Fibroblast of skin of left biceps (primary cell): ENCODE data around the gene TMEM8B.
"Not testable (repeated sequence)": the region's sequence is repeated elsewhere in the genome, so short reads cannot be mapped to it uniquely, and the experiment has no call there.

Source experiments
- DNase-seq, 2 experiments: peaks; one replicate each; pipeline ENCODE4 v3.0.0-alpha.2; 2013; ENCODE audit warnings: low read depth in 2 of 2

Gene TMEM8B

DNA sequence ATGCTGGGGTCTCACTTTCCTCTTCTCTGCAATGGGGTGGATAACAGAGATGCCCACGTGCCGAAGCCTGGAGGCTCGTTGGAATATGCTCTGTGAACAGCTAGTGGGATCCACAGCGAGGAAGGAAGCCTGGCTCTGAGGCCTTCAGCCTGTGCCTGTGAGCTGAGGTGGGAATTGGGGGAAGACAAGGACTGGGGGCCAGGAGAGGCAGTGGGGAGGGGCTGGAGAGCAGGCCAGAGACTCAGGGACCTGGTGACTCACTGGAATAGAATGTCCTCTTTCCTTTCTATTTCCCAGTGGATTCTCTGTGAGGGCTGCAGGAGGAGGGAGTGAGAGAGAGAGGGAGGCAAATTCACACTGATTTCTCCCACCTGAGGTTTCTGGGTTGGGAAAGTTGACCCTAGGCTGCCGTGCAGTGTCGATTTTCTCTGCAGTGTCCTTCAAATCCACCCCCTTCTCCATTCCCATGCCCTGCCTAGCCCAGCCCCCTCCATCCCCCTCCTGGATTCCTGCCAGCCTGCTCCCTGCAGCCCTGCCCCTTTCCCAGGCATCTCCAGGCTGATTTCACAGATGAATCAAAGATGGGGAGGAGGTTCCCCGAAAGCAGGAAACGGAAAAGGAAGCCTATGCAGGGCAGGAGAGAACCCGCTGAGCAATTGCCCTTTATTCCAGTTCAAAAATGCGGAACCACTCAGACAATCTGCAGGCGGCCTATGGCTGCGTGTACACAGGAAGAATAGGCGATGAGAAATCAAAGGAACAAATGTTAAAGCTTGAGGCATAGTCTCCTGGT, 78.9 kb downstream of the TMEM8B start:
- DNase-seq: peak; percentile 89 to 91

DNA sequence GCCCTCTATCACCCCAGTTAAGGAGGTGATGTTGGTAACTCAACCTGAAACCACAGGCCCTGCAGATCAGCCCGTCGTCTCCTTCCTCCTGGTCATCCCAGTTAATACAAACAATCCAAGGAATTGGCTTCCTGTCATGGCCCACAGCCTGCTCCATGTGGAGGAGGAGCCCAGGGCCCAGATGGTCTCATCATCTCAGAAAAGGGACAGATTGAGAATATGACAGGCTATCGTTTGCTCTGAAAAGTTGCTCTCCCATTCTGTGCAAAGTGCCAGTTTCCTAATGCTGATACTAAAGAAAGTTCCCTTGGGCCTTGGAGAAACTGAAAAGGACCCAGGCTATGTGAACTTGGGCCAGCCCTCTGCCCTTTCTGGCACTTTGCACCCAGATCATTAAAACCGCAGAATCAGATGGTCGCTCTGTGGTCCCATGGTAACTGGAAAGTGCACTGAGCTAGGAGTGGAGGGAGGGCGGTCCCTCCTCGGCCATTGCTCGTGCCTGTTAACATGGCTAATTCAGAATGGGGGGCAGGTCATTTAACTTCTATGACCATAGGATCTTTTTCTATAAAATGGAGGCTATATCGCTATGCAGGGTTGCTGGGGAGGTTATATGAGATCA, 79.6 kb downstream of the TMEM8B start:
- DNase-seq: no peak

DNA sequence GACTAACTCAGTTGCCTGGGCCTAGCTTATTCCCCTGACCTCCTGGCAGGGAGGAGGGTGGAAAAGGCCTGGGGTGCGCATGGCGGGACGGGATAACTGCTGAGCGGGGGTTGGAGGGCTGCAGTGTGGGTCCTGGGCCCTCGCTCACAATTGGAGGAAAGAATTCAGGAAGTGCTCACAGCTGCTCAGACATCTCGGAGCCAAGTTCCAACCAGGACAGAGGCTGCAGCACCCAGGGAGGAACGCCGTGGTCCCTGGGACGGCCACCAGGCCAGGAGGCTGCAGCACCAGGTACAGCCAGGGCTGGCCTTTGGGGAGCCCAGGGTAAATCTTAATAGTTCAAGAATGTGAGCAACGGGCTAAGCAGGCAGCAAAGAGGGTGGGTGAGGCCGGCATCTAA, 80.2 kb downstream of the TMEM8B start, which contains the start of gene SPAAR:
Gene SPAAR, plus strand, starts transcription at position 217 of the 400 bp plus-strand sequence. CDS start 974 bp downstream, outside the sequence.
- no peak for DNase-seq

DNA sequence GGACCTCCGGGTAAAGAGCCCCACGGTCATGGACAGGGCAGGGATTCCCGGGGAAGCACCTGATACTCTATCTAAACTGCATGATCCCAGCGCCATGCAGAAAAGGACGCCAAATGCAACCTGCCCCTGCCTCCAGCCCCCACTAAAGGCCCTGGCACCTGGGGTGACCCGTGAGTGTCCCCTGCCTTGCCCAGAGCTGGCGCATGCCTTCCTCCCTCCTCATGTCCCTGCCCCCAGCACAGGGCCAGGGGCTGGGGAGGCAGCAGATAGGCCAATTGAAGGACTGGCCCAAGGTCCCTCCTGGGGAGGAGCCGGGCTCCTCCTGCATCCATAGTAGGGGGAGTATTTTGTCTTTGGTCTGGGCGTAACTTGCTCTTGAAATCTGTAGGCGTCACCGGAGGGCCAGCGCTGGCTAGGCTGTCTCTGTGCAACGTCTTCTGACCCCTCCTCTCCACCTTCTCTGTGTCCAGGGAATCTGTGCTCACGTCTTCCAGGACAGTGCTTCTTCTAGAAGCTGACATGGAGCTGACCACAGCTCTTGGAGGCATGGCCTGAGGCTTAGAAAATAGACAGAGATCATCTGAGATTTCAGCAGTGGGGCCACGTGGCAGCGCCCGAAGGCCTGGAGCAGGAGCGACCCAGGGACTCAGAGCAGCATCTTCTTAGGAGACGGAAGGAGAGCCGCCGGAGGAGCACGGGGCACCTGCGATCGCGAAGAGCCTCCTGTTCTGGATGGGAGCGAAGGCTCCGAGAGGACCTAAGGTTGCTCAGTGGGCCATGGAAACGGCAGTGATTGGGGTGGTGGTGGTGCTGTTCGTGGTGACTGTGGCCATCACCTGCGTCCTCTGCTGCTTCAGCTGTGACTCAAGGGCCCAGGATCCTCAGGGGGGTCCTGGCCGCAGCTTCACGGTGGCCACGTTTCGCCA, 80.9 kb downstream of the TMEM8B start:
- DNase-seq: no peak

DNA sequence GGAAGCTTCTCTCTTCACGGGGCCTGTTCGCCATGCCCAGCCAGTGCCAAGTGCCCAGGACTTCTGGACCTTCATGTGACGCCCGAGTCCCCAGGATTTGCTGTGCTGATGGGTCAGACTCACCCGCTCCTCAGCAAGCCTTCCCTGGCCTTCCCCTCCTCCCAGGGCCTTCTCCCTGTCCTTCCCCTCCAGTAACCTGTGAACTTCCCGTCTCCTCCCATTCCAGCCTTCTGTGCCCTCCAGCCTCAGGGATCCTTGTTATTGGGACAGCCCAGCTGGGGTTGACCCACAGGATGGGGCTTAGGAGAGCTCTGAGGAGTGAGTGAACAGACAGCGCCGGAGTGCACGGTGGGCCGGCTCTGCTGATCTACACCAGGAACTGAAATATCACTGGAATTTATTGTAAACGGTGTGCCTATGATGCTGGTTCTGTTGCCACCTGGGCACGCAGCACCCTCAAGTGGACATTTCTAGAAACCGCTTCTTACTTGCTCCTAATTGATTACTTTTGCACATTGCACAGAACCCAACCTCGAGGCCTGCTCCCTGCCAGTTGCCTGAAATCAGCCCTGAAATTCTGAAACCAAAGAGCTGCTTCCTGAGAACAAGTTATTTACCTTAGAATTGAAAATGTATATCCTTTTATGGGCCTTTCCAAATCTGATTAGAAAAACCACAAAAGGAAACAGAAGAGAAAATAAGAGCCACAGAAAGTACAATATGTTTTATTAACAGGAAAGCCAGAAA, 81.8 kb downstream of the TMEM8B start:
- no peak for DNase-seq

DNA sequence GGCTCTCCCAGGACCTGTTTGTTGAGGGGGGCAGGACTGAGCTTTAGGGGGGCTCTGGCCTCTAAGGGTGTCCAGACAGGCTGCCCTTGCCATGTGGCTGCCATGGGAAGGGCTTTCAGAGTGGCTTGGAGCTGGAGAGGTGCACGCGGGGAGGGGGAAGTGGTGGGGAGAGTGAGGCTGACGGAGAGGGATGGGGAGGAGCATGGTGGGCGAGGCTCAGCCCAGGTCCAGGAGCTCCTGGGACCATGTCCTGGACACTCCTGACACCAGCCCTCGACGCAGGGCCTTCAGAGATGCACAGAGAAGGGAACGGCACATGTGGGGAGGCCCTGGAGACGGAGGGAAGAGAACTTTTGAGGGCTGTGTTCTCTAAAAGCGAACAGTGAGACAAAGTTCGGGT, 82.7 kb downstream of the TMEM8B start:
- no peak for DNase-seq

DNA sequence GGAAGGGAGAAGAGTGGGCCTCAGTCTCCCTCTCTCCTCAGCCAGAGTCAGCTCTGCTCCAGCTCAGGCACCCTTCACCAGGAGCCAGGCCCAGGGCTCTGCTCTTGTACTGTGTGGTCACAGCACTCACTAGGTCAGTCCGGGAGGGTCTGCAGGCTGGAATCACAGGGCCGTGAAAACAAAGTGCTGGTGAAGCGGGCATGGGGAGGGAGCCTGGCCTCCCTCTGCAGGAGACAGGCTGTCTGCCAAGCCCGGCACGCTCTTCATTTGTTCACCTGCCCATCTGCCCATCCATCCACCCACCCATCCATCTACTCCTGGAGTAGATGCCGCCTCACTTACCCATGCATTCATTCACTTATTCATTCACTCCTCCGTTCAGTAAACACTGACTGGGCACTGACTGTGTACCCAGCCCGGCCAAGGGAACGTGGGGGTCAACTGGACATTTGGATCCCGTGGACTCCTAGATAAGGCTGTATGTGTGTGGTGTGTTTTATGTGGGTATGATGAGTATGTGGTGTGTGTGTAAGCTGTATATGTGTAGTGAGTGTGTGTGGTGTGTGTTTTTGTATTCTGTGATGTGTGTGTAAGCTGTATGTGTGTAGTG, 83.9 kb downstream of the TMEM8B start:
- no peak for DNase-seq

DNA sequence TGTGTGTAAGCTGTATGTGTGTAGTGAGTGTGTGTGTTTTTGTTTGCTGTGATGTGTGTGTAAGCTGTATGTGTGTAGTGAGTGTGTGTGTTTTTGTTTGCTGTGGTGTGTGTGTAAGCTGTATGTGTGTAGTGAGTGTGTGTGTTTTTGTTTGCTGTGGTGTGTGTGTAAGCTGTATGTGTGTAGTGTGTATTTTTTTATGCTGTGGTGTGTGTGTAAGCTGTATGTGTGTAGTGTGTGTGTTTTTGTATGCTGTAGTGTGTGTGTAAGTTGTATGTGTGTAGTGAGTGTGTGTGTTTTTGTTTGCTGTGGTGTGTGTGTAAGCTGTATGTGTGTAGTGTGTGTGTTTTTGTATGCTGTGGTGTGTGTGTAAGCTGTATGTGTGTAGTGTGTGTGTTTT, 84.4 kb downstream of the TMEM8B start:
- DNase-seq: not testable (repeated sequence)

DNA sequence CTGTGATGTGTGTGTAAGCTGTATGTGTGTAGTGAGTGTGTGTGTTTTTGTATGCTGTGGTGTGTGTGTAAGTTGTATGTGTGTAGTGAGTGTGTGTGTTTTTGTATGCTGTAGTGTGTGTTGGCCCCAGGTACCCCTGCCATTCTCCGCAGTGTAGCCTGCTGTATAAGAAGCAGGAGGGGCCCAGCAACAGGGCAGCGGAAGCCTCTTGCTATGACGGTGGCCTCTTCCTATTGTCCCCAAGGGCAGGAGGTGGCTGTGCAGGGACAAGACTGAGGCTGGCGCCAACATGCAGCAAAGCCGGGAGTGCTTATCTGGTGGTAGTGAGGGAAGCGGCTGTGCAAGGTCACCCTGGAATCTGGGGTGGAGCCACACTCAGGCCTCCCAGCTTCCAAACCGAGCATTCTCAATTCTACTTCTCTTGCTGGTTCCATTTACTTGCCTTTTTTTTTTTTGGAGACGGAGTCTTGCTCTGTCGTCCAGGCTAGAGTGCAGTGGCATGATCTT, 85.3 kb downstream of the TMEM8B start:
- DNase-seq: no peak
